AG09319 (cell line): ENCODE data around the gene ZNRF4.
"Not testable (repeated sequence)": the region's sequence is repeated elsewhere in the genome, so short reads cannot be mapped to it uniquely, and the experiment has no call there.

ENCODE experiments used
- DNase-seq: peaks from one replicate; pipeline ENCODE4 v3.0.0-alpha.2; 2010; ENCODE audit warnings: low read depth; ENCODE audit errors: extremely low read depth
- CTCF ChIP-seq: IDR thresholded peaks from 2 replicates; pipeline ENCODE4 v1.5.1; 2011; ENCODE audit warnings: low read depth, mild to moderate bottlenecking, inconsistent platforms, low read length, moderate library complexity

Gene ZNRF4

GRCh38 chr19:5455367-5456129 lies at the start of gene ZNRF4:
Gene ZNRF4 (plus strand): TSS chr19:5455417. CDS start chr19:5455492, 75 bp downstream.
- DNase-seq: no peak
- TF ChIP-seq CTCF: no peak

GRCh38 chr19:5406198-5406597 lies 49.0 kb upstream of the ZNRF4 start:
- not testable (repeated sequence) for DNase-seq

GRCh38 chr19:5406816-5407215 lies 48.4 kb upstream of the ZNRF4 start:
- no peak for TF ChIP-seq CTCF

GRCh38 chr19:5407356-5407755 lies 47.9 kb upstream of the ZNRF4 start:
- TF ChIP-seq CTCF: no peak
- DNase-seq: no peak

More at GRCh38 chr19:5406816-5407215, 48.4 kb upstream of the ZNRF4 start:
- DNase-seq: no peak

- TF ChIP-seq CTCF: no peak
- DNase-seq: no peak
Measured at GRCh38 chr19:5417495-5418436, 37.5 kb upstream of the ZNRF4 start.

- no peak for DNase-seq
- TF ChIP-seq CTCF: no peak
Measured at GRCh38 chr19:5418677-5419076, 36.5 kb upstream of the ZNRF4 start.

- no peak for TF ChIP-seq CTCF
- no peak for DNase-seq
Measured at GRCh38 chr19:5420953-5421352, 34.3 kb upstream of the ZNRF4 start.
